ENCODE data around the gene BEX4.

The BEX4 gene

GRCh38 chrX:103240155-103240554, 25.2 kb downstream of the BEX4 start:
- no peak for ATAC-seq

DNA sequence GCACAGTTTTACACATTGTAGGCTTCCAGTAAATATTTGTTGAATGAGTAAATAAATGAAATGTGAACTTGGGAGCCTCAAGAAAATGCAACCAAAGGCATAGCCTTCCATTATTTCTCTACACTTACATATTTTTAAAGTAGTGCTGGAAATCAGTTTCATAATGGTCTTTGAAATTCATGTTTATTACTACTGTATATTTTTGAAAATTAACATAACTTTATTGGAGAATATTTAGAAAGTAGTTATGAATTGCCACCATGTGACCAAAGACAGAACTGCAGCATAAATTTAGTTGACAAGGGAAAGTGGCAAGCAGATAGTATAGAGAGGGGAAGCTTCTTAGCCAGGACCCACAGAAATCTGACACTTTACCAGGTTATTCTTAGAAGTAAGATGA, 33.6 kb downstream of the BEX4 start:
- ATAC-seq: no peak

DNA sequence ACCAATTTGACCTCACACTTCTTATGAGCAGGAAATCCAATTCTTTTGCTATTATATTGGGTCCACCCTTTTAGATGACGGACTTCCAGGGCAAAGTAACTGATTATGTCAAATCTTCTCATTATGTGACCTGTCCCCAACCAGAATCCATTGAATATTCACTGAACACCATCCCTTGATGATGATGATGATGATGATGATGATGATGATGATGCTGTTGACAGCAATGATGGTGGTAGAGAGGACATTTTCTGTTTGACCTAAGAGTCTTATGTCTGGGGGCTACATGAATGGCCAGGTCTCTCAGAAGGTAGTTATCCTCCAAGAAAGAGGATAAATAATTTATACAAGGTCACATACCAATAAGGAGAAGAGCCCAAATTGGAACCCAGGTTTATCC, 34.9 kb downstream of the BEX4 start:
- ATAC-seq: no peak

- ATAC-seq: no peak
Measured at GRCh38 chrX:103250977-103251376, 36.1 kb downstream of the BEX4 start.

DNA sequence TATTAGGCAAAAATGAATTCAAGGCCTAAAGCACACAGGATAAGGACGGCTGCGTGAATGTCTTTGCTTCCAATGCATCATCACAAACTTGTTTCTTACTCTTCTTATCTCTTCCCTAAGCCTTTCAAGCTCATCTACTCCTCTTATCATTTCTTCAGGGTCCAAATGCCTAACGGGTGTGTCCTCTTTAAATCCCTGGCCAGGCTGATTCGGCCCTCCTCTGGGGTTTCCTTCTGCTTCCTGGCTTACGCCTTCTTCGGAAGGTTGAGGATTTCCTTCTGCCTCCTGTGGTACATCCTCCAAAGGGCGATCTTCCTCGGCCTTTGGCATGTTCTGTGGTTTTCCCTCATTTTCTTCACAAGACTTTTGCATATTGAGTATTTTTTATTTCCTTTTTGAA, 38.7 kb downstream of the BEX4 start:
- ATAC-seq: no peak

- peak; percentile 29 to 45 for ATAC-seq
Measured at GRCh38 chrX:103254171-103254824, 39.4 kb downstream of the BEX4 start.

DNA sequence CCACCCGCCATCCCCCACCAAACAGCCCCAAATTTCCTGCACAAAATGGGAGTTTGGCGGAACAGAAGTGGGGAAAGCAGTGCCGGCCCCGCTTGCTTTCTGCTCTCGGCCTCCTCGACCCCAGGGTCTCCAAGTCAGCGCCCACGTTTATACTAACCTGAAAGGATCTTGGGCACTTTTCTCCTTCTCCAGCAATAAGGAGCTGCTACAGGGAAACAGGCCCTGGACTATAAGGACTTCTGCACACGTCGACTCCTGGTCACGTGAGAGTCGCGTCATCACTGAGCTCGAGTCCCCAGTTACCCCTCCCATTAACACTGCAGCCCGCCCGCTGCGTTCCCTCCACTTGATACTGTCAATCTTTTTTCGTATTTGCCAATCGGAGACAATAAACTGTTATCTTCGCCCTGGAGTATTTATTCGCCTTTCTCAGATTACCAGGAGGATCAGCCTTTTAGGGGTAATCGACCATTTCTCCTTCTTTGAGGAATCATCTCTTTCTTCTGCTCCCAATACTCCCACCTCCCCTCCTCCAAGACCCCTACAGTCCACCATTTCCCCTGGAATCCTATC, 40.1 kb downstream of the BEX4 start, which contains the start of gene TCEAL8:
Gene TCEAL8 (minus strand): TSS at position 235 of the 573 bp plus-strand sequence. CDS start 1,176 bp downstream, outside the sequence.
- ATAC-seq: peak; percentile 94 to 96

DNA sequence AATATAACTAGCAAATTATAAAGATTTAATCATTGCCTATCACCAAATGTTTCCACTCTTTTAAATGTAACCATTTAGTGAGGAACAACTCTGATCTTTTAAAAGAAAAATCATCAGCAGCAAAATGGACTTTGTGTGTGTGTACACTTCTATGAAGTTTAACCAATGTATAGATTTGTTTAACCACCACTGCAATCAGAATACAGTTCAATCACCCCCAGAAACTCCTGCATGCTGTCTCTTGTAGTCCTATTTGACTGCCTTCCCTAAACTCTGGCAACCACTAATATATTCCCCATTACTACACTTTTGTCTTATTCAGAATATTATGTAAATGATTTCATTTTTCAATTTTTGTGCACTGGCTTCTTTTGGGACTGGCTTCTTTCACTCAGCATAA, 41.7 kb downstream of the BEX4 start:
- no peak for ATAC-seq

GRCh38 chrX:103258275-103258674, 43.4 kb downstream of the BEX4 start:
- ATAC-seq: no peak
